HCT116 (cell line): ENCODE measurements around the gene ARHGAP42.

ENCODE experiments used
- CEBPB ChIP-seq: IDR thresholded peaks from 2 replicates; pipeline ENCODE4 v1.6.1; 2012; ENCODE audit warnings: low read depth
- ELF1 ChIP-seq: IDR thresholded peaks from 2 replicates; pipeline ENCODE4 v1.6.1; 2012; ENCODE audit warnings: low read depth, borderline replicate concordance
- EZH2 ChIP-seq: fragments of 200-600 bp; sonication (generic); IDR thresholded peaks from 2 replicates; pipeline ENCODE4 v1.6.1; 2017; ENCODE audit warnings: antibody characterized with exemption, mixed run types
- FOSL1 ChIP-seq: IDR thresholded peaks from 2 replicates; pipeline ENCODE4 v1.6.1; 2012; ENCODE audit warnings: low read depth
- POLR2A ChIP-seq: IDR thresholded peaks from 2 replicates; pipeline ENCODE4 v1.7.0; 2011; ENCODE audit warnings: borderline replicate concordance; ENCODE audit not compliant: insufficient read depth, insufficient read length; ENCODE audit errors: extremely low read depth
- POLR2AphosphoS5 ChIP-seq: IDR thresholded peaks from 2 replicates; pipeline ENCODE4 v1.6.1; 2011; ENCODE audit warnings: mild to moderate bottlenecking, low read depth, low read length, moderate library complexity
- RAD21 ChIP-seq: IDR thresholded peaks from 2 replicates; pipeline ENCODE4 v1.6.1; 2012; ENCODE audit warnings: low read depth, mild to moderate bottlenecking
- SRF ChIP-seq: IDR thresholded peaks from 2 replicates; pipeline ENCODE4 v1.6.1; 2012; ENCODE audit warnings: low read depth
- TF ChIP-seq, protein P1 (sequence below), 3 experiments: fragments of 200-600 bp in 1 of 3; sonication (generic) in 1 of 3; IDR thresholded peaks in 2 of 3; conservative IDR thresholded peaks in 1 of 3; 2 replicates each; pipeline ENCODE4 v1.5.1; 2012 to 2017; ENCODE audit warnings: low read depth in 2 of 3, low read length in 2 of 3, antibody characterized with exemption in 1 of 3, borderline replicate concordance in 1 of 3, control low read depth in 1 of 3, mild to moderate bottlenecking in 1 of 3, mixed read lengths in 1 of 3, mixed run types in 1 of 3, moderate library complexity in 1 of 3; ENCODE audit not compliant: insufficient read depth in 1 of 3
- TF ChIP-seq, protein P2 (sequence below): IDR thresholded peaks from 2 replicates; pipeline ENCODE4 v1.6.1; 2011; ENCODE audit warnings: mild to moderate bottlenecking, low read length, moderate library complexity; ENCODE audit not compliant: insufficient replicate concordance; ENCODE audit errors: extremely low read depth

DNA sequence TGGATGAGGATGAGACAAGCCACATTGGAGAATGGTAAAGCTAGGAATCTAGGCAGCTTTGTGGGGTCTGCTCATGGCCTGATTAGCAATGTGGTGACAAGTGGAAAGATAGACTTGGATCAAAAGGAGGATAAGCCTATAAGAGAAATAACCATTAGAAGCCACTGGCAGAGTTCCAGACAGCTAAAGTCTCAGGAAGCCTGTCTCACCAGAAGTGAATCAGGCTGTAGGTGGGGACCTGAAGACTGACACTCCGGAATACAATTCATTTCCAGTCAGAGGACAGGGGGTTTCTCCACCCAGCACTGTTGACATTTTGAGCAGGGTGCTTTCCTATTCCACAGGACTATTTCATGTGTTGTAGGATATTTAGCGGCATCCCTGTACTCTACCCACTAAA, 129.7 kb downstream of the ARHGAP42 start:
- TF ChIP-seq POLR2AphosphoS5: no peak
- TF ChIP-seq, protein P1, sequence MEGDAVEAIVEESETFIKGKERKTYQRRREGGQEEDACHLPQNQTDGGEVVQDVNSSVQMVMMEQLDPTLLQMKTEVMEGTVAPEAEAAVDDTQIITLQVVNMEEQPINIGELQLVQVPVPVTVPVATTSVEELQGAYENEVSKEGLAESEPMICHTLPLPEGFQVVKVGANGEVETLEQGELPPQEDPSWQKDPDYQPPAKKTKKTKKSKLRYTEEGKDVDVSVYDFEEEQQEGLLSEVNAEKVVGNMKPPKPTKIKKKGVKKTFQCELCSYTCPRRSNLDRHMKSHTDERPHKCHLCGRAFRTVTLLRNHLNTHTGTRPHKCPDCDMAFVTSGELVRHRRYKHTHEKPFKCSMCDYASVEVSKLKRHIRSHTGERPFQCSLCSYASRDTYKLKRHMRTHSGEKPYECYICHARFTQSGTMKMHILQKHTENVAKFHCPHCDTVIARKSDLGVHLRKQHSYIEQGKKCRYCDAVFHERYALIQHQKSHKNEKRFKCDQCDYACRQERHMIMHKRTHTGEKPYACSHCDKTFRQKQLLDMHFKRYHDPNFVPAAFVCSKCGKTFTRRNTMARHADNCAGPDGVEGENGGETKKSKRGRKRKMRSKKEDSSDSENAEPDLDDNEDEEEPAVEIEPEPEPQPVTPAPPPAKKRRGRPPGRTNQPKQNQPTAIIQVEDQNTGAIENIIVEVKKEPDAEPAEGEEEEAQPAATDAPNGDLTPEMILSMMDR (IDR thresholded peaks at IDR 0.05 in 2 of 3, conservative IDR thresholded peaks at IDR 0.05 in 1 of 3; ENCODE audit: borderline replicate concordance in 1 of 3, insufficient read depth in 1 of 3, low read depth in 2 of 3, low read length in 2 of 3): no peak
- TF ChIP-seq, protein P2, sequence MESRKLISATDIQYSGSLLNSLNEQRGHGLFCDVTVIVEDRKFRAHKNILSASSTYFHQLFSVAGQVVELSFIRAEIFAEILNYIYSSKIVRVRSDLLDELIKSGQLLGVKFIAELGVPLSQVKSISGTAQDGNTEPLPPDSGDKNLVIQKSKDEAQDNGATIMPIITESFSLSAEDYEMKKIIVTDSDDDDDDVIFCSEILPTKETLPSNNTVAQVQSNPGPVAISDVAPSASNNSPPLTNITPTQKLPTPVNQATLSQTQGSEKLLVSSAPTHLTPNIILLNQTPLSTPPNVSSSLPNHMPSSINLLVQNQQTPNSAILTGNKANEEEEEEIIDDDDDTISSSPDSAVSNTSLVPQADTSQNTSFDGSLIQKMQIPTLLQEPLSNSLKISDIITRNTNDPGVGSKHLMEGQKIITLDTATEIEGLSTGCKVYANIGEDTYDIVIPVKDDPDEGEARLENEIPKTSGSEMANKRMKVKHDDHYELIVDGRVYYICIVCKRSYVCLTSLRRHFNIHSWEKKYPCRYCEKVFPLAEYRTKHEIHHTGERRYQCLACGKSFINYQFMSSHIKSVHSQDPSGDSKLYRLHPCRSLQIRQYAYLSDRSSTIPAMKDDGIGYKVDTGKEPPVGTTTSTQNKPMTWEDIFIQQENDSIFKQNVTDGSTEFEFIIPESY: no peak
- TF ChIP-seq POLR2A: no peak
- TF ChIP-seq ELF1: no peak
- no peak for TF ChIP-seq SRF
- TF ChIP-seq EZH2: no peak
- no peak for TF ChIP-seq FOSL1
- TF ChIP-seq RAD21: no peak
- no peak for TF ChIP-seq CEBPB
